ENCODE results near the gene RIPPLY2.

The RIPPLY2 gene

GRCh38 chr6:83872386-83873118 is 19.4 kb downstream of the RIPPLY2 start:
- DNase-seq (ENCODE audit: low read depth): no peak
- H3K4me3 ChIP-seq (ENCODE audit: low read depth, low read length): no peak overlapping the region
- TF ChIP-seq MAX (IDR thresholded peaks at IDR 0.05; ENCODE audit: low read depth, low read length) (no peak), POLR2A (IDR thresholded peaks at IDR 0.05; ENCODE audit: extremely low read depth, insufficient read length) (no peak), CTCF (IDR thresholded peaks at IDR 0.05; ENCODE audit: low read depth, low read length) (no peak), MYC (IDR thresholded peaks at IDR 0.05; ENCODE audit: low read depth, low read length) (no peak)

- TF ChIP-seq CTCF (IDR thresholded peaks at IDR 0.05; ENCODE audit: low read depth, low read length): no peak
- TF ChIP-seq MAX (IDR thresholded peaks at IDR 0.05; ENCODE audit: low read depth, low read length): no peak
- no peak for TF ChIP-seq MYC (IDR thresholded peaks at IDR 0.05; ENCODE audit: low read depth, low read length)
- TF ChIP-seq POLR2A (IDR thresholded peaks at IDR 0.05; ENCODE audit: extremely low read depth, insufficient read length): no peak
- peak; percentile 26 for DNase-seq (ENCODE audit: low read depth)
- no peak overlapping the region for H3K4me3 ChIP-seq (ENCODE audit: low read depth, low read length)
Observed at GRCh38 chr6:83873869-83874268, 20.7 kb downstream of the RIPPLY2 start.

GRCh38 chr6:83875843-83876242 is 22.7 kb downstream of the RIPPLY2 start:
- no peak for DNase-seq (ENCODE audit: low read depth)
- no peak overlapping the region for H3K4me3 ChIP-seq (ENCODE audit: low read depth, low read length)
- no peak for TF ChIP-seq CTCF (IDR thresholded peaks at IDR 0.05; ENCODE audit: low read depth, low read length)

GRCh38 chr6:83878902-83879644 is 25.9 kb downstream of the RIPPLY2 start:
- H3K4me3 ChIP-seq (ENCODE audit: low read depth, low read length): no peak overlapping the region
- no peak for DNase-seq (ENCODE audit: low read depth)
- TF ChIP-seq POLR2A (IDR thresholded peaks at IDR 0.05; ENCODE audit: extremely low read depth, insufficient read length) (no peak), CTCF (IDR thresholded peaks at IDR 0.05; ENCODE audit: low read depth, low read length) (no peak), MYC (IDR thresholded peaks at IDR 0.05; ENCODE audit: low read depth, low read length) (no peak), MAX (IDR thresholded peaks at IDR 0.05; ENCODE audit: low read depth, low read length) (no peak)

GRCh38 chr6:83879746-83880145 is 26.6 kb downstream of the RIPPLY2 start:
- TF ChIP-seq CTCF (IDR thresholded peaks at IDR 0.05; ENCODE audit: low read depth, low read length): no peak
- TF ChIP-seq MAX (IDR thresholded peaks at IDR 0.05; ENCODE audit: low read depth, low read length): no peak
- no peak for TF ChIP-seq POLR2A (IDR thresholded peaks at IDR 0.05; ENCODE audit: extremely low read depth, insufficient read length)
- no peak for TF ChIP-seq MYC (IDR thresholded peaks at IDR 0.05; ENCODE audit: low read depth, low read length)
- H3K4me3 ChIP-seq (ENCODE audit: low read depth, low read length): no peak overlapping the region
- no peak for DNase-seq (ENCODE audit: low read depth)

All from NB4 (cell line).